ENCODE data around the gene SFMBT1.

SFMBT1 gene

GRCh38 chr3:52886049-52886730 is 159.7 kb downstream of the SFMBT1 start:
- DNase-seq (ENCODE audit: low spot score): no peak

- DNase-seq (ENCODE audit: low spot score): no peak
Observed at GRCh38 chr3:52882377-52882776, 163.5 kb downstream of the SFMBT1 start.

- no peak for DNase-seq (ENCODE audit: low spot score)
Observed at GRCh38 chr3:52881871-52882270, 164.0 kb downstream of the SFMBT1 start.

- DNase-seq (ENCODE audit: low spot score): no peak
Observed at GRCh38 chr3:52880474-52880873, 165.4 kb downstream of the SFMBT1 start.

GRCh38 chr3:52880047-52880446 is 165.8 kb downstream of the SFMBT1 start:
- no peak for DNase-seq (ENCODE audit: low spot score)

- DNase-seq (ENCODE audit: low spot score): no peak
Observed at GRCh38 chr3:52879581-52879980, 166.3 kb downstream of the SFMBT1 start.

GRCh38 chr3:52879090-52879489 is 166.8 kb downstream of the SFMBT1 start:
- no peak for DNase-seq (ENCODE audit: low spot score)

- DNase-seq (ENCODE audit: low spot score): no peak
Observed at GRCh38 chr3:52877085-52877484, 168.8 kb downstream of the SFMBT1 start.

- DNase-seq (ENCODE audit: low spot score): no peak
Observed at GRCh38 chr3:52874864-52875587, 170.8 kb downstream of the SFMBT1 start.

GRCh38 chr3:52874160-52874701 is 171.6 kb downstream of the SFMBT1 start:
- DNase-seq (ENCODE audit: low spot score): no peak

GRCh38 chr3:52873433-52874159 is 172.3 kb downstream of the SFMBT1 start:
- DNase-seq (ENCODE audit: low spot score): no peak

GRCh38 chr3:52872245-52872644 is 173.6 kb downstream of the SFMBT1 start:
- DNase-seq (ENCODE audit: low spot score): no peak

- no peak for DNase-seq (ENCODE audit: low spot score)
Observed at GRCh38 chr3:52871761-52872160, 174.1 kb downstream of the SFMBT1 start.

- no peak for DNase-seq (ENCODE audit: low spot score)
Observed at GRCh38 chr3:52870471-52870870, 175.4 kb downstream of the SFMBT1 start.

GRCh38 chr3:52866427-52866826 is 179.4 kb downstream of the SFMBT1 start:
- DNase-seq (ENCODE audit: low spot score): no peak

GRCh38 chr3:52865994-52866393 is 179.9 kb downstream of the SFMBT1 start:
- no peak for DNase-seq (ENCODE audit: low spot score)

- no peak for DNase-seq (ENCODE audit: low spot score)
Observed at GRCh38 chr3:52860424-52860768, 185.5 kb downstream of the SFMBT1 start.

- no peak for DNase-seq (ENCODE audit: low spot score)
Observed at GRCh38 chr3:52859686-52860423, 186.0 kb downstream of the SFMBT1 start.

GRCh38 chr3:52857864-52858263 is 188.0 kb downstream of the SFMBT1 start:
- DNase-seq (ENCODE audit: low spot score): no peak

- DNase-seq (ENCODE audit: low spot score): no peak
Observed at GRCh38 chr3:52857133-52857532, 188.7 kb downstream of the SFMBT1 start.

- DNase-seq (ENCODE audit: low spot score): no peak
Observed at GRCh38 chr3:52856666-52857065, 189.2 kb downstream of the SFMBT1 start.

GRCh38 chr3:52854013-52854412 is 191.9 kb downstream of the SFMBT1 start:
- DNase-seq (ENCODE audit: low spot score): no peak
